Astrocyte of the spinal cord (primary cell): Measurements from ENCODE around the gene PLEKHG4B.
"Not testable (repeated sequence)": the region's sequence is repeated elsewhere in the genome, so short reads cannot be mapped to it uniquely, and the experiment has no call there.

Source experiments
- DNase-seq: peaks from one replicate; pipeline ENCODE4 v3.0.0; 2011; ENCODE audit warnings: low read depth, low spot score
- H3K4me3 ChIP-seq: 2 replicates; pipeline ENCODE4 v1.5.1; 2011; ENCODE audit warnings: low read depth, mild to moderate bottlenecking, low read length, moderate library complexity
- CTCF ChIP-seq: IDR thresholded peaks from 2 replicates; pipeline ENCODE4 v1.5.1; 2012; ENCODE audit warnings: low read depth, mild to moderate bottlenecking, low read length, inconsistent platforms
- in situ Hi-C: cut with HindIII; loops from 2 replicates; pipeline ENCODE4 v1.10.0; 2017; ENCODE audit warnings: low sequenced_read_pairs

The PLEKHG4B gene

GRCh38 chr5:223791-224190, 131.8 kb downstream of the PLEKHG4B start:
- TF ChIP-seq CTCF: no peak
- in situ Hi-C loops: no loop called here
- H3K4me3 ChIP-seq: no peak overlapping the region
- DNase-seq: no peak

- no peak for TF ChIP-seq CTCF
- in situ Hi-C loops: no loop called here
These were observed 133.4 kb downstream of the PLEKHG4B start for GRCh38 chr5:225334-225733.

DNA sequence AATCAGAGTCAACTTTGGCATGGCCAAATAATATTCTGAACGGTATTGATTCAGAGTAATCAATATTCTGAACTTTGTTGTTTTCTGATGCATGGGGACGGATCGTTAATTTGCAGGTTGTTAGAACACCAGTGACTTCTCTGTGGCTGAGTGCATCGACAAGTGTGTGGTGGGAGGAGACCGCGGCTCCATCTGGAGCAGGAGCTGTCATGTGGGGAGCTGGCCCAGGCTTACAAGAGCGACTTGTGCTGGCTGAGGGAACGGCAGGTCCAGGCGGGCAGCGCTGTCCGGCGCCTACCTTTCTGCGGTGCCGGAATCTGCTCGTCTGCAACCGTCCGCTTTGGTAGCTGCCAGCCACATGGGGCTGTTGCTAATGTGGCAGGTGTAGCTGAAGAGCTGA, 135.4 kb downstream of the PLEKHG4B start:
- H3K4me3 ChIP-seq, in situ Hi-C loops, DNase-seq: not testable (repeated sequence)

More at GRCh38 chr5:225334-225733, 133.4 kb downstream of the PLEKHG4B start:
- DNase-seq: no peak
- no peak overlapping the region for H3K4me3 ChIP-seq

DNA sequence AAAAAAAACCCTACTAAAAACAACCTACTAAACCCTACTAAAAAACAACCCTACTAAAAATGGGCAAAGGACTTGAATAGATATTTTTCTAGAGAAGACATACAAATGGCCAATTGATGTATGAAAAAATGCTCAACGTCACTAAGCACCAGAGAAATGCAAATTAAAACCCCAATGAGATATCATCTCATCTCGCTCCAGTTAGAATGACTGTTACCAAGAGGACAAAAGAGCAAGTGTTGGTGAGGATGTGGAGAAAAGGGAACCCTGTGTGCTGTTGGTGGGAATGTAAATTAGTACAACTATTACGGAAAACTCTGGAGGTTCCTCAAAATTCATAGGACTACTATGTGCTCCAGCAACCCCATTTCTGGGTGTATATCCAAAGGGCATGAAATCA, 136.9 kb downstream of the PLEKHG4B start:
- TF ChIP-seq CTCF: no peak
- in situ Hi-C loops: no loop called here
- no peak overlapping the region for H3K4me3 ChIP-seq
- no peak for DNase-seq

- no peak for DNase-seq
- in situ Hi-C loops: no loop called here
- TF ChIP-seq CTCF: no peak
- no peak overlapping the region for H3K4me3 ChIP-seq
These were observed 138.7 kb downstream of the PLEKHG4B start for GRCh38 chr5:230711-231110.

- no peak for TF ChIP-seq CTCF
- in situ Hi-C loops: no loop called here
- DNase-seq: no peak
- no peak overlapping the region for H3K4me3 ChIP-seq
These were observed 139.7 kb downstream of the PLEKHG4B start for GRCh38 chr5:231661-232060.

- DNase-seq, H3K4me3 ChIP-seq, in situ Hi-C loops: not testable (repeated sequence)
These were observed 141.5 kb downstream of the PLEKHG4B start for GRCh38 chr5:233426-233825.

DNA sequence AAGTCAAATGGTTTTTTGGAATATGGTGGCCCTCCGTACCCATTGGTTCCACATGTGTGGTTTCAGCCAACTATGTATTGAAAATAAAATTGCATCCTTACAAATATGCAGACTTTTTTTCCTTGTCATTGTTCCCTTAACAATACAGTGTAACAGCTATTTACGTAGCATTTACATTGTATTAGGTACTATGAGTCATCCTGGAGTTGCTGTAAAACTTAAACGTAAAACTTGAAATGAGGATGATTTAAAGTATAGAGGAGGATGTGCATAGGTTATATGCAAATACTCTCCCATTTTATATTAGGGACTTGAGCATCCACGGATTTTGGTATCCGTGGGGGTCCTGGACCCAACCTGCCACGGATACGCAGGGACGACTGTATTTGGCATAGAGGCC, 142.5 kb downstream of the PLEKHG4B start:
- in situ Hi-C loops: no loop called here
- DNase-seq: no peak
- TF ChIP-seq CTCF: no peak
- no peak overlapping the region for H3K4me3 ChIP-seq

GRCh38 chr5:235527-235926, 143.6 kb downstream of the PLEKHG4B start:
- H3K4me3 ChIP-seq, in situ Hi-C loops, DNase-seq: not testable (repeated sequence)

GRCh38 chr5:237931-238330, 146.0 kb downstream of the PLEKHG4B start:
- H3K4me3 ChIP-seq, DNase-seq, in situ Hi-C loops: not testable (repeated sequence)
